ENCODE data around the gene RARRES1. TPM values are rescaled to one million over a fixed set of nuclear protein-coding genes. Genes with fewer than 3 reads are reported as not detected.

The RARRES1 gene
- total and polyA plus RNA-seq, 2 experiments from 2014 or later = 0.10 to 0.82 TPM

DNA sequence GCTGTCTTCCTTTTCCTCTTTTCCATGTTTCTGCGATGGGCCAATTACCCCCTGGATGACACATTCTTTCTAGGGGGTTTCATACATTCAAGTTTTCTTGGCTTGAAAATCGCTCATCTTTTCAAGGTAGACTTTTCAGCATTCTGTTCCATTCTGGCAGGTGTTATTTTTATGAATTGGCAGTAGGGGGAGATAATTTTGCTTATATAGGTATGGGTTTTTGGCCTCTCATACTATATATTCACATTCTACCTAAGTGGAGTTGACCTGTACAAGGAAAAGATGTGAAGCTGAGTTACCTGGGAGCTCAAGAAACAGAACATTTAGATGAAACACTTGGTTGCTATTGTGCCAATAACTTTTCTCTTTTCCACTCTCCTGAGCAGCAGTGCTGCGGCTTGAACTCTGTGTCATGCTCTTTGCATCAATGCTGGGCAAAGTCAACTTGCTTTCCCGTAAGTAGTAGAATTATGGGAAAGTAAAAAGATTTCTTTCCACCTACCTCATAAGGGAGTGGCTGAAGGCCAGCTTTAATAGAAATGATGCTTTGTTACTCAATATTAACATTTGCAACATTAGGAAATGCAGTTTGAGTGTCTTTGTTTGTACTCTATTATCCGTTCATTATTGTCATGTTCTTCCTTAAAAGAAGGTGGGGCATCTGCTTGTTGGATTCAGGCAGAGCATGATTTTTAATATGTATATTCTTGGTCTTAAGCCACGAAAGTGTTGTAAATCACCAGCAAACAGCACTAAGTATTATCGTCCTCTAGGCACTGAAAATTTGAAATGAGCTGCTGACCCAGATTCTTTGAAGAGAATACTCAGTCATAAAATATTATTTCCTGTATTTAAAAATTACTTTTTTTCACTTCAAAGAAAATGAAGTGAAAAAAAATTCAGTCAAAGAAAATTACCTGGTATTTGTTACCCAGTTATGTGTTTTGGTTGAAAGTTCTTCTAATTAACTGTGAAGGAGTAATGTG, 41.9 kb upstream of the RARRES1 start:
- Mint-ChIP-seq H3K4me1 (peaks cover 12% of the 10 kb centered on the region), H3K27ac (no peak overlapping the region), H3K36me3 (ENCODE audit: low read depth) (no peaks in the 10 kb centered on the region; the same call in 2 of the 3 replicates), H3K9me3 (no peaks in the 10 kb centered on the region), H3K4me3 (no peak overlapping the region), H3K27me3 (ENCODE audit: insufficient read depth, low read depth, poor library complexity) (peaks cover 7% of the 10 kb centered on the region)
- H3K4me3 ChIP-seq = no peak overlapping the region
- H3K9me2 ChIP-seq (ENCODE audit: insufficient read depth) = no peaks in the 10 kb centered on the region
- H3K4me2 ChIP-seq = no peak overlapping the region
- no peaks in the 10 kb centered on the region for H3K36me3 ChIP-seq (ENCODE audit: insufficient read depth)
- H4K20me1 ChIP-seq (replicated peaks; ENCODE audit: insufficient read depth) = no peaks in the 10 kb centered on the region
- H3F3A ChIP-seq (replicated peaks; ENCODE audit: low read depth) = no peaks in the 10 kb centered on the region
- H3K27me3 ChIP-seq (ENCODE audit: insufficient read depth) = no peaks in the 10 kb centered on the region
- no peak overlapping the region for H2AFZ ChIP-seq
- TF ChIP-seq REST (IDR thresholded peaks at IDR 0.05; ENCODE audit: unreplicated experiment) = no peak
- TF ChIP-seq CTCF (conservative IDR thresholded peaks at IDR 0.05; ENCODE audit: low read depth in 2 of 2) = peak in 1 of 2 experiments; percentile 24; a peak in 1 of 4 replicates
- ATAC-seq = no peak
- no peak for DNase-seq (ENCODE audit: low spot score)
- H3K79me2 ChIP-seq (replicated peaks; ENCODE audit: insufficient read depth) = no peaks in the 10 kb centered on the region
- H3K27ac ChIP-seq (ENCODE audit: low read depth) = no peak overlapping the region
- H3K4me1 ChIP-seq (ENCODE audit: insufficient read depth) = no peaks in the 10 kb centered on the region

GRCh38 chr3:158773166-158773565, 40.9 kb upstream of the RARRES1 start:
- no peaks in the 10 kb centered on the region for H3K36me3 ChIP-seq (ENCODE audit: insufficient read depth)
- no peak for ATAC-seq
- H4K20me1 ChIP-seq (replicated peaks; ENCODE audit: insufficient read depth) = no peaks in the 10 kb centered on the region
- no peaks in the 10 kb centered on the region; the same call in 2 of the 3 replicates for H3K36me3 Mint-ChIP-seq (ENCODE audit: low read depth)
- no peak overlapping the region for H3K4me3 Mint-ChIP-seq
- H2AFZ ChIP-seq = no peak overlapping the region
- H3K79me2 ChIP-seq (replicated peaks; ENCODE audit: insufficient read depth) = no peaks in the 10 kb centered on the region
- no peak overlapping the region for H3K4me3 ChIP-seq
- TF ChIP-seq REST (IDR thresholded peaks at IDR 0.05; ENCODE audit: unreplicated experiment) (no peak), EZH2 (IDR thresholded peaks at IDR 0.05; ENCODE audit: low read depth, unreplicated experiment) (no peak), POLR2AphosphoS5 (IDR thresholded peaks at IDR 0.05; ENCODE audit: low read depth) (no peak), ETS1 (IDR thresholded peaks at IDR 0.05) (no peak), EZH2phosphoT487 (IDR thresholded peaks at IDR 0.05; ENCODE audit: unreplicated experiment) (no peak)
- no peak for DNase-seq (ENCODE audit: low spot score)
- H3F3A ChIP-seq (replicated peaks; ENCODE audit: low read depth) = no peaks in the 10 kb centered on the region
- H3K27me3 Mint-ChIP-seq (ENCODE audit: insufficient read depth, low read depth, poor library complexity) = peaks cover 8% of the 10 kb centered on the region
- no peak overlapping the region for H3K27ac Mint-ChIP-seq
- no peak overlapping the region for H3K4me2 ChIP-seq
- no peaks in the 10 kb centered on the region for H3K4me1 ChIP-seq (ENCODE audit: insufficient read depth)
- H3K27me3 ChIP-seq (ENCODE audit: insufficient read depth) = no peaks in the 10 kb centered on the region
- H3K4me1 Mint-ChIP-seq = peaks cover 21% of the 10 kb centered on the region
- H3K9me2 ChIP-seq (ENCODE audit: insufficient read depth) = no peaks in the 10 kb centered on the region
- H3K9me3 Mint-ChIP-seq = no peaks in the 10 kb centered on the region
- H3K27ac ChIP-seq (ENCODE audit: low read depth) = no peak overlapping the region

All from GM23338 (cell line).